OCI-LY3 (cell line): ENCODE measurements around the gene ZNF407.

Source experiments
- EZH2phosphoT487 ChIP-seq: fragments of 200-600 bp; shearing (Covaris generic); IDR thresholded peaks from 2 replicates; pipeline ENCODE4 v1.6.1; 2018; ENCODE audit warnings: antibody characterized with exemption, mixed run types, low read depth
- TF ChIP-seq, protein P1 (sequence below): fragments of 200-600, 300-600 bp; sonication (generic); IDR thresholded peaks from 2 replicates; pipeline ENCODE4 v1.5.1; 2014; ENCODE audit warnings: antibody characterized with exemption, low read length, low read depth

GRCh38 chr18:74785632-74786031 is 188.0 kb downstream of the ZNF407 start:
- TF ChIP-seq, protein P1, sequence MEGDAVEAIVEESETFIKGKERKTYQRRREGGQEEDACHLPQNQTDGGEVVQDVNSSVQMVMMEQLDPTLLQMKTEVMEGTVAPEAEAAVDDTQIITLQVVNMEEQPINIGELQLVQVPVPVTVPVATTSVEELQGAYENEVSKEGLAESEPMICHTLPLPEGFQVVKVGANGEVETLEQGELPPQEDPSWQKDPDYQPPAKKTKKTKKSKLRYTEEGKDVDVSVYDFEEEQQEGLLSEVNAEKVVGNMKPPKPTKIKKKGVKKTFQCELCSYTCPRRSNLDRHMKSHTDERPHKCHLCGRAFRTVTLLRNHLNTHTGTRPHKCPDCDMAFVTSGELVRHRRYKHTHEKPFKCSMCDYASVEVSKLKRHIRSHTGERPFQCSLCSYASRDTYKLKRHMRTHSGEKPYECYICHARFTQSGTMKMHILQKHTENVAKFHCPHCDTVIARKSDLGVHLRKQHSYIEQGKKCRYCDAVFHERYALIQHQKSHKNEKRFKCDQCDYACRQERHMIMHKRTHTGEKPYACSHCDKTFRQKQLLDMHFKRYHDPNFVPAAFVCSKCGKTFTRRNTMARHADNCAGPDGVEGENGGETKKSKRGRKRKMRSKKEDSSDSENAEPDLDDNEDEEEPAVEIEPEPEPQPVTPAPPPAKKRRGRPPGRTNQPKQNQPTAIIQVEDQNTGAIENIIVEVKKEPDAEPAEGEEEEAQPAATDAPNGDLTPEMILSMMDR = no peak
- TF ChIP-seq EZH2phosphoT487 = no peak
